Measurements from ENCODE around the gene ASMTL.

ASMTL gene

DNA sequence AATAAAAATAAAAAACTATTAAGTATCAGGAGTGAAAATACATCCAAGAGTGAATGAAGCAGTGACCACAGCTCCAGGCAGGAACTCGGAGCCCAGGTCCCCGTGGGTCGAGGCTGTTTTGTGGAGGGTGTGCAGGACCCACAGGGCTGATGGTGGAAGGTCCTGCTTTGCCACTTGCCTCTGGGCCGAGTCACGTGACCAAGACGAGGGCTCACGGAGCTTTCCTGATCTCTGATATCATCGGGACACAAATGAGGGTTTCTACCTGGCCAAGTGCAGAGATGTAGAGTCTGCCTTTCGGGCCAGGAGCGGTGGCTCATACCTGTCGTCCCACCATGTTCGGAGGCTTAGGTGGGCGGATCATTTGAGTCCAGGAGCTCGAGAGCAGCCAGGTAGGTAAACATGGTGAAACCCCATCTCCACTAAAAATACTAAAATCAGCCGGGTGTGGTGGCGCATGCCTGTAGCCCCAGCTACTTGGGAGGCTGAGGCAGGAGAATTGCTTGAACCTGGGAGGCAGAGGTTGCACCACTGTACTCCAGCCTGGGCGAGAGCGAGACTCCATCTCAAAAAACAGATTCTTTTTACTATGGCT, 68.0 kb downstream of the ASMTL start:
- no peak for TF ChIP-seq SNAI2 (CRISPR knock-in tag; IDR thresholded peaks at IDR 0.05)
- TF ChIP-seq, protein P1, sequence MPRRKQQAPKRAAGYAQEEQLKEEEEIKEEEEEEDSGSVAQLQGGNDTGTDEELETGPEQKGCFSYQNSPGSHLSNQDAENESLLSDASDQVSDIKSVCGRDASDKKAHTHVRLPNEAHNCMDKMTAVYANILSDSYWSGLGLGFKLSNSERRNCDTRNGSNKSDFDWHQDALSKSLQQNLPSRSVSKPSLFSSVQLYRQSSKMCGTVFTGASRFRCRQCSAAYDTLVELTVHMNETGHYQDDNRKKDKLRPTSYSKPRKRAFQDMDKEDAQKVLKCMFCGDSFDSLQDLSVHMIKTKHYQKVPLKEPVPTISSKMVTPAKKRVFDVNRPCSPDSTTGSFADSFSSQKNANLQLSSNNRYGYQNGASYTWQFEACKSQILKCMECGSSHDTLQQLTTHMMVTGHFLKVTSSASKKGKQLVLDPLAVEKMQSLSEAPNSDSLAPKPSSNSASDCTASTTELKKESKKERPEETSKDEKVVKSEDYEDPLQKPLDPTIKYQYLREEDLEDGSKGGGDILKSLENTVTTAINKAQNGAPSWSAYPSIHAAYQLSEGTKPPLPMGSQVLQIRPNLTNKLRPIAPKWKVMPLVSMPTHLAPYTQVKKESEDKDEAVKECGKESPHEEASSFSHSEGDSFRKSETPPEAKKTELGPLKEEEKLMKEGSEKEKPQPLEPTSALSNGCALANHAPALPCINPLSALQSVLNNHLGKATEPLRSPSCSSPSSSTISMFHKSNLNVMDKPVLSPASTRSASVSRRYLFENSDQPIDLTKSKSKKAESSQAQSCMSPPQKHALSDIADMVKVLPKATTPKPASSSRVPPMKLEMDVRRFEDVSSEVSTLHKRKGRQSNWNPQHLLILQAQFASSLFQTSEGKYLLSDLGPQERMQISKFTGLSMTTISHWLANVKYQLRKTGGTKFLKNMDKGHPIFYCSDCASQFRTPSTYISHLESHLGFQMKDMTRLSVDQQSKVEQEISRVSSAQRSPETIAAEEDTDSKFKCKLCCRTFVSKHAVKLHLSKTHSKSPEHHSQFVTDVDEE (CRISPR knock-in tag; IDR thresholded peaks at IDR 0.05) = no peak
- TF ChIP-seq ZFP3 (CRISPR knock-in tag; IDR thresholded peaks at IDR 0.05) = no peak
- no peak for TF ChIP-seq ZC3H10 (CRISPR knock-in tag; IDR thresholded peaks at IDR 0.05)
- TF ChIP-seq, protein P2, sequence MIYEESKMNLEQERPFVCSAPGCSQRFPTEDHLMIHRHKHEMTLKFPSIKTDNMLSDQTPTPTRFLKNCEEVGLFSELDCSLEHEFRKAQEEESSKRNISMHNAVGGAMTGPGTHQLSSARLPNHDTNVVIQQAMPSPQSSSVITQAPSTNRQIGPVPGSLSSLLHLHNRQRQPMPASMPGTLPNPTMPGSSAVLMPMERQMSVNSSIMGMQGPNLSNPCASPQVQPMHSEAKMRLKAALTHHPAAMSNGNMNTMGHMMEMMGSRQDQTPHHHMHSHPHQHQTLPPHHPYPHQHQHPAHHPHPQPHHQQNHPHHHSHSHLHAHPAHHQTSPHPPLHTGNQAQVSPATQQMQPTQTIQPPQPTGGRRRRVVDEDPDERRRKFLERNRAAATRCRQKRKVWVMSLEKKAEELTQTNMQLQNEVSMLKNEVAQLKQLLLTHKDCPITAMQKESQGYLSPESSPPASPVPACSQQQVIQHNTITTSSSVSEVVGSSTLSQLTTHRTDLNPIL (CRISPR knock-in tag; IDR thresholded peaks at IDR 0.05; ENCODE audit: low read depth) = no peak
- no peak for TF ChIP-seq CSDC2 (CRISPR knock-in tag; IDR thresholded peaks at IDR 0.05)
- TF ChIP-seq GLIS3 (CRISPR knock-in tag; IDR thresholded peaks at IDR 0.05) = no peak
- no peak for TF ChIP-seq ISL1 (CRISPR knock-in tag; IDR thresholded peaks at IDR 0.05)
- TF ChIP-seq PPARA (CRISPR knock-in tag; IDR thresholded peaks at IDR 0.05; ENCODE audit: borderline replicate concordance) = no peak
- no peak for TF ChIP-seq ZNF565 (CRISPR knock-in tag; conservative IDR thresholded peaks at IDR 0.05; ENCODE audit: low read depth)
- no peak for TF ChIP-seq OSR1 (CRISPR knock-in tag; IDR thresholded peaks at IDR 0.05)
- no peak for TF ChIP-seq ZNF8 (CRISPR knock-in tag; IDR thresholded peaks at IDR 0.05)
- no peak for TF ChIP-seq ZFP30 (CRISPR knock-in tag; IDR thresholded peaks at IDR 0.05)
- TF ChIP-seq ZNF70 (CRISPR knock-in tag; IDR thresholded peaks at IDR 0.05) = no peak
- TF ChIP-seq RARB (CRISPR knock-in tag; IDR thresholded peaks at IDR 0.05) = no peak
- no peak for TF ChIP-seq TOX (CRISPR knock-in tag; IDR thresholded peaks at IDR 0.05; ENCODE audit: borderline replicate concordance)
- ATAC-seq = no peak

DNA sequence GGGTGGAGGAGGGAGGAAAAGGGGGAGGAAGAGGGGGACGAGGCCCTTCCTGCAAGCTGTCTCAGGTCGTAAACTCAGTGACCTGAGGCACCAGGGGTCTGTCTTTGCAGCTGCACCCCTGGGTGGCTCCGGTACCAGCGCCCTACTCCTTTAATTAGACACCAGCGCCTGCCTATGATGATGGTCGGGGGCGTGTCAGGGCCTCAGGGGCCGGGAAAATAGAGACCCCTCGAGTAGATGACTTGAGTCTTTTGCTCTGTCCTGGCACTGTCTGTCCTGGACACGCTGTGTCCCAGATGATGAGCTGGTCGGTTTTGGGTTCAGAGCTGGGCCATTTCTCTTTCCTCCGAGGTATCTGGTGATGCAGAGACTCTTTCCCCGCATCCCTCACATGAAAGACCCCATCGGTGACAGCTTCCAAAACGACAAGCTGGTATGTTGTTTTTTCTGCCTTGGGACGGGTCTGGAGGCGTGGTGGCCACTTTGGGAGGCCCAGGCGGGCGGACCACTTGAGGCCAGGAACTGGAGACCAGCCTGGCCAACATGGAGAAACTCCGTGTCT, 72.0 kb downstream of the ASMTL start:
- TF ChIP-seq CSDC2 (CRISPR knock-in tag; IDR thresholded peaks at IDR 0.05) (no peak), BACH2 (CRISPR knock-in tag; IDR thresholded peaks at IDR 0.05; ENCODE audit: borderline replicate concordance) (no peak), ARNTL (CRISPR knock-in tag; IDR thresholded peaks at IDR 0.05; ENCODE audit: borderline replicate concordance, low read depth) (no peak)
- TF ChIP-seq, protein P3, sequence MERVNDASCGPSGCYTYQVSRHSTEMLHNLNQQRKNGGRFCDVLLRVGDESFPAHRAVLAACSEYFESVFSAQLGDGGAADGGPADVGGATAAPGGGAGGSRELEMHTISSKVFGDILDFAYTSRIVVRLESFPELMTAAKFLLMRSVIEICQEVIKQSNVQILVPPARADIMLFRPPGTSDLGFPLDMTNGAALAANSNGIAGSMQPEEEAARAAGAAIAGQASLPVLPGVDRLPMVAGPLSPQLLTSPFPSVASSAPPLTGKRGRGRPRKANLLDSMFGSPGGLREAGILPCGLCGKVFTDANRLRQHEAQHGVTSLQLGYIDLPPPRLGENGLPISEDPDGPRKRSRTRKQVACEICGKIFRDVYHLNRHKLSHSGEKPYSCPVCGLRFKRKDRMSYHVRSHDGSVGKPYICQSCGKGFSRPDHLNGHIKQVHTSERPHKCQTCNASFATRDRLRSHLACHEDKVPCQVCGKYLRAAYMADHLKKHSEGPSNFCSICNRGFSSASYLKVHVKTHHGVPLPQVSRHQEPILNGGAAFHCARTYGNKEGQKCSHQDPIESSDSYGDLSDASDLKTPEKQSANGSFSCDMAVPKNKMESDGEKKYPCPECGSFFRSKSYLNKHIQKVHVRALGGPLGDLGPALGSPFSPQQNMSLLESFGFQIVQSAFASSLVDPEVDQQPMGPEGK (CRISPR knock-in tag; IDR thresholded peaks at IDR 0.05; ENCODE audit: borderline replicate concordance) = 0 out of 2 replicates have a peak, but pooled peaks have one; percentile 22
- peak; percentile 37 for ATAC-seq

DNA sequence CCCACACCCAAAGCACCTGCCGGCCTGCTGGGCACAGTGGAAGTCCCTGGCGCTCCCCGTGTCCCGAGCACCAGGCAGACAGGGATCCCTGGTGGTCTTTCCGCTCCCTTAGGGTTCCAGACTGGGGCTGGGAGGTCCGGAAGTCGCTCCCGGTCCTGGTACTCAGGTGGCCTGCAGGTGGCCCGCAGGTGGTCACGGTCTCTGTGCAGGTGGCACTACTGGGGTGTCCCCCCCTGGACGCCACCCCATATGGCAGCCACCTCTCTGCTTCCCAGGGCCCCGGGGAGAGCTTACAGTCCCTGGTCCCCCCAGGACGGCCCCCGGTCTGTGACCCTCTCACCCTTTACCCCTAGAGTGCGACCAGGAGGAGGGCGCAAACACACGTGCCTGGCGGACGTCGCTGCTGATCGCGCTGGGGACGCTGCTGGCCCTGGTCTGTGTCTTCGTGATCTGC, 74.4 kb downstream of the ASMTL start:
- ATAC-seq = peak; percentile 0; the same call in 1 of the 3 replicates
- TF ChIP-seq SNAI2 (CRISPR knock-in tag; IDR thresholded peaks at IDR 0.05) = no peak
- no peak for TF ChIP-seq BACH2 (CRISPR knock-in tag; IDR thresholded peaks at IDR 0.05; ENCODE audit: borderline replicate concordance)
- no peak for TF ChIP-seq CSDC2 (CRISPR knock-in tag; IDR thresholded peaks at IDR 0.05)
- TF ChIP-seq ARNTL (CRISPR knock-in tag; IDR thresholded peaks at IDR 0.05; ENCODE audit: borderline replicate concordance, low read depth) = no peak
- no peak for TF ChIP-seq TCF4 (CRISPR knock-in tag; IDR thresholded peaks at IDR 0.05; ENCODE audit: borderline replicate concordance)
- TF ChIP-seq, protein P3 (CRISPR knock-in tag; IDR thresholded peaks at IDR 0.05; ENCODE audit: borderline replicate concordance) = no peak
- TF ChIP-seq, protein P4, sequence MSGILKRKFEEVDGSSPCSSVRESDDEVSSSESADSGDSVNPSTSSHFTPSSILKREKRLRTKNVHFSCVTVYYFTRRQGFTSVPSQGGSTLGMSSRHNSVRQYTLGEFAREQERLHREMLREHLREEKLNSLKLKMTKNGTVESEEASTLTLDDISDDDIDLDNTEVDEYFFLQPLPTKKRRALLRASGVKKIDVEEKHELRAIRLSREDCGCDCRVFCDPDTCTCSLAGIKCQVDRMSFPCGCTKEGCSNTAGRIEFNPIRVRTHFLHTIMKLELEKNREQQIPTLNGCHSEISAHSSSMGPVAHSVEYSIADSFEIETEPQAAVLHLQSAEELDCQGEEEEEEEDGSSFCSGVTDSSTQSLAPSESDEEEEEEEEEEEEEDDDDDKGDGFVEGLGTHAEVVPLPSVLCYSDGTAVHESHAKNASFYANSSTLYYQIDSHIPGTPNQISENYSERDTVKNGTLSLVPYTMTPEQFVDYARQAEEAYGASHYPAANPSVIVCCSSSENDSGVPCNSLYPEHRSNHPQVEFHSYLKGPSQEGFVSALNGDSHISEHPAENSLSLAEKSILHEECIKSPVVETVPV (CRISPR knock-in tag; IDR thresholded peaks at IDR 0.05) = no peak
- TF ChIP-seq ZNF565 (CRISPR knock-in tag; conservative IDR thresholded peaks at IDR 0.05; ENCODE audit: low read depth) = no peak
- no peak for TF ChIP-seq TOX (CRISPR knock-in tag; IDR thresholded peaks at IDR 0.05; ENCODE audit: borderline replicate concordance)
